ENCODE data around the gene EPHB1.

Gene EPHB1

GRCh38 chr3:135141672-135142071 is 346.6 kb downstream of the EPHB1 start:
- DNase-seq, result no peak

DNA sequence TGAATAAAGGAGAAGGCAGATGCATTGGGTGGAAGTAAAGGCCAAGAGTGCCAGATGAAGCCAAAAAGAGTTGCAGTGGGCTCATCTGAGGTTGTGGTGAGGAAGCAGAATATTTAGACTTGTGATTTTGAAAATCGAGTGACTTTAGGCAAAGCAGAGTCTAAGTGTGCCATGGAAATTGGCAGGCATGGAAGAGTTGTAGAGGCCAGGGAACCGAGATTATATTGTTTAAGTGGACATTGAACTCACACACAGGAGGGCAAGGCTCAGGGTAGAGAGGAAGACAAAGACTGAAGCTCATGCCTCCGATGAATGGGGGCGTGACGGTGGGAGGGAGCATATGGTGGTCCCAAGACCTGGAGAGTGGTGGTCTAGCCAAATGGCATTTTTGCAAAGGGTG is 347.5 kb downstream of the EPHB1 start:
- DNase-seq, result no peak

GRCh38 chr3:135143474-135143873 is 348.4 kb downstream of the EPHB1 start:
- DNase-seq, result no peak

- DNase-seq, result no peak
Observed at GRCh38 chr3:135145581-135145980, 350.5 kb downstream of the EPHB1 start.

DNA sequence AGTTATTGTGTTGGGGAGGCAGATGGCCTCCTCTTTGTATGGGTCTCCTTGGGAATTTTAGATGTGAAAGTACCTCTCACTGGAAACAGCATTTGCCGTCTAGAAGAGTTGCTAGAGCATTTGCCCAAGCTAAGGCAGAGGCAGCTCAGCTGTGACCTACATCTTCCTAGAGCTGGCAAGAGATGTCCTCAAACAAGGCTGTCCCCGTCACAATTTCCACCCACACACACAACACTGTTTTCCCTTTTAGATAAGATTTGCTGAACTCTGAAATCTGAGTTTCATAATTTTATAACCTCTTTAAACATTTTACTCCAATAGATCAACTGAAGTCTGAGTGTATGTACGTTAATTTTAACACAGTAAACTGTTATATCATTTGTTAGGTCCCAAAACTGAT is 352.6 kb downstream of the EPHB1 start:
- no peak for DNase-seq

- DNase-seq, result no peak
Observed at GRCh38 chr3:135148398-135149020, 353.4 kb downstream of the EPHB1 start.

- no peak for DNase-seq
Observed at GRCh38 chr3:135149707-135150681, 354.9 kb downstream of the EPHB1 start.

DNA sequence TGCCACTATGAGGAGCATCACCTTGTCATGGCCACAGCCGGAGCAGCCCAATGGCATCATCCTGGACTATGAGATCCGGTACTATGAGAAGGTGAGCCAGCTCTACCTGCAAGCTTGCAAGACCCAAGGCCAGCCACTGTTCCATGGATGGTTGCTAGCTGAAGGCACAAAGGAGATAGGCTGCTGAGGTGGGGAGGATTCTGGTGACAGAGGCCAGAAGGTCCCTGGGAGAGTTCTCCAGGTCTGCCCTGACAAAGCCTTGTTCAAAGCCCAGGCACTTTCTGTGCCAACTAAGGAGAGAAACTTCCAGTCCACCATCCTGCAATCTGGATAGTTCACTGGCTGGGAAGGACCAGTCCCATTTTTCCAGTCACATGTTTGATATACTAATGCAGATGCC is 359.1 kb downstream of the EPHB1 start:
- no peak for DNase-seq

DNA sequence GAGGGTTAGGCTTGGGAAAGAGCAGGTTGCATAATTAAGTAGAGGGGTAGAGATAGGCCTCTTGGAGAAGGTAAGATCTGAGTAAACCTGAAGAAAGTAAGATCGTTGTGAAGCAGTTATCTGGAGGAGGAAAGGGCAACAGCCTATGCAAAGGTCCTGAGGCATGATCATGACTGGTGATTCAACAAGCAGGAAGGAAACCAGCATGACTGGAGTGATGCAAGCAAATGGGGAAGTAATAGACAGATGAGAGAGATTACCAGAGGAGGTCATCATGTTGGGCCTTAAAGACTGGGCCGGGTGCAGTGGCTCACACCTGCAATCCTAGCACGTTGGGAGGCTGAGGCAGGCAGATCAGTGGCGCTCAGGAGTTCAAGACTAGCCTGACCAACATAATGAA is 360.2 kb downstream of the EPHB1 start:
- DNase-seq, result no peak

DNA sequence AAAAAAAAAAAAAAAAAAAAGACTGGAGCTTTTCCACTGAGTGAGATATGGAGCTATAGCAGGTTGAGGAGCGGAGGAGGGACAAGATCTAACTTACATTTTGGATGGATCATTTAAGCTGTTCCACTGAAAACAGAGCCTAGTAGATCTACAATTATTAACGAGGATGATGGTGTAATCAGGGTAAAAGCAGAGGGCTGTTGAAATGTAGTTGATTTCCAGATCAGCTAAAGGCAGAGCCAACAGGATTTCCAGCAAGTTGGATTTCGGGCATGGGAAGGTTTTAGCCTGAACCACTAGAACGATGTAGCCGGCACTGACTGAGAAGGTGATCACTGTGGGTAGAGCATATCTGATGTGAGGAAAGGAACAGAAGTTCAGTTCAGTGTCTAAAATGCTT is 360.7 kb downstream of the EPHB1 start:
- DNase-seq, result no peak

DNA sequence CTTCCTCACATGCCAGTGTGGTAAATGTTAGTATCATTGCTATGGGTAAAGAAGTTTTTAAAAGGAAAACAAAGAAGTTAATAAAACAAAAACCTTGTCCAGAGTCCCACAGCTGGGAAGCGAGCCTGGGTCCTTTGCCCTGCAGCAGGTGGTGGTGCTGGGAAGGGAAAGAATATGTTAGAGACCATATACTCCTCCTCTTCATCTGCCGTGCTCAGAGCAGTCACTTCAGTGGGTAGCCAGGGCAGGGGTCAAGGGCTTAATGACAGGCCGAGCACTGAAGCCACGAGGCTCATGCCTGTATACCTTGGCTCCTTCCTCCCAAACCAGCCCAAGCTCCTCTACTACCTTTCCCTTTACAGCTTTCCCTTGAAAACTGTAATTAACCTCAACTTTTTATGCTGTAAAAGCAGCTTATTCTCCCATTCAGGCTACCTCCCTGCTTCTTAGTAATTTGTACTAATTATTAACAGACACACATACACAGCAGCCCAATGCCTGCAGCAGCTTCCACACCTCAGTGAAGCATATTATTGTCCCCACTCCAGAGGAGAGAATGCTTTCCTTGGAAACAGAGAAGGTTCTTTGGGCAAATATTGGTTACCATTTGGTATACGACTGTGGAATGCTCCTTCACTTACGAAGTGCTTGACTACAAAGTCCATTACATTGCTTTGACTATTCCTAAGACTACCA is 362.1 kb downstream of the EPHB1 start:
- no peak for DNase-seq

- DNase-seq, result no peak
Observed at GRCh38 chr3:135158520-135158919, 363.5 kb downstream of the EPHB1 start.

DNA sequence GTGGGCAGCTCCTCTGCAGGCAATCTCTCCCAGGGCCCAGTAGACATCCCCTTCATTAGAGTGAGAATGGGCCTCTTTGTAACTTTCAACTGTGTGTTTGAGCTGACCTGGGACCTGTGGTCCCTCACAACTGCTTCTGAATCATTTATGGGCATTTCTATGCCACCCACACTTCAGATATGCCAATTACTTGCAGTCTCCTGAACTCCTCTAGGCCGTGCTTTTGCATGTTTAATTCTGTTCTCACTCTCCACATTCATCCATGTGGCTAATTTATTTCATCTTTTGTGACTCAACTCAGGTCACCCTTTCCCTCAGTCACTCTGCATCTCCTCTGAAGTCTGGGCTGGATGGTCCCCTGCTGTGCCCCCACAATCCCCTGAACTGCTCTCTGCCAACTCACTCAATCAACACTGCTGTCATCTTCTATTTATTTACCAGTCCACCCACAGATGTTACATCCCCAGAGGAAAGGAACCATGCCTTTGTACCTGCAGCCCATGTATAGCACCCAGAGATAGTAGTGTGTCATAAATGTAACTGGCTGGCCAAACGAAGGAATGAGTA is 364.7 kb downstream of the EPHB1 start:
- no peak for DNase-seq

- no peak for DNase-seq
Observed at GRCh38 chr3:135161425-135161824, 366.4 kb downstream of the EPHB1 start.

DNA sequence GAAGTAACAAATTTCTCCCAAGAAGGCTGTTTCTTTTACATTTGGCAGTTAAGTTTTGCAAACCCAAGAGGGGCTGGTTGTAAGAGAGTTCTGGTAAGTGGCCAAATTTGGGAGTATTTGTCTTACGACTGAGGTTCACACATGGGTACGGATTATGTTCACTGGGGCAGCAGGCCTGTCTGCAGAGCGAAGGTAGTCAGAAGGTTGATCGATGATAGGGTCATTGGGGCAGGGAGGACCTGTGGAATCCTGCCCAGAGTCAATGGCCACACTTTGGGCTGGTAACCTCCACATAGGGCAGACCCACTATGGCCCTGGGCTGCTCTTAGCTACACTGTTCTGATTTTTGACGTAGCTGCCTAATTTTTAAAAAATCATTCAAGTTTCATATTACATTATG is 368.6 kb downstream of the EPHB1 start:
- DNase-seq, result no peak

DNA sequence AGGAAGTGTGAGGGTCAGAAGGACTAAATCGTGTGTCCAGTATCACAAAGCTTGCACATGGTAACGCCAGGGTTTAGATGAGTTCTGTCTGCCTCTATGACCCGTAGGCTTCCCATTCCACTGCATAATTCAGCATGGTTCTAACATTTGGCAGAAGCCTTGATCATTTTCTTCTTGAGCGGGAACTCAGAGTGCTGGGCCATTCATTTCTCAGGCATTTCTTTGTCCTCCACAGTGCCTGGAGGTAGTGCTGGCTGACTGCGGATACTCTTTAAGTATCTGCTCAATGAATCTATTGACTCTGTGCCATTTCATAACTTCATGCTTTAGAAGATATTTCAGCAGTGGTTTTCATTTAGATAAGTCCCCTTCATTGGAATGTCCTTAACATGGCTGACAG is 370.2 kb downstream of the EPHB1 start:
- DNase-seq, result no peak

GRCh38 chr3:135166266-135166825 is 371.3 kb downstream of the EPHB1 start:
- DNase-seq, result no peak

DNA sequence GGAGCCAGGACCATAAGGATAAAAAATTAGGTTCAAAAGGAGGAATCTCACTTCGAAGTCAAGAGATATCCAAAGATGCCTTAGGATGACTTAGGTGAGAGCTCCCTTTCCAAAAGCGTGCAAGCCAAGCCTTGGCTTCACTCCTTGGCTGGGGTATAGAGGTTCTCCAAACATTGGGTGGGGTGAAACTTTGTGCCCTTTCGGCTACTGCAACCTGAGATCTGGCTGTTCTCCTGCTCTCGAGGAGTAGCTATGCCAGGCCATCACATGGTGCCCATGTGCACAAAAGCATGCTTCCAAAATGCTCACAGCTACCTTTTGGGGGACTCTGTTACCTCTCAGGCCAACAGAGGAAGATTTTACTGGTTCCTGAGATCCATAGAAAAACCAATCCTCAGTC is 373.8 kb downstream of the EPHB1 start:
- no peak for DNase-seq

- DNase-seq, result no peak
Observed at GRCh38 chr3:135169651-135170050, 374.6 kb downstream of the EPHB1 start.

- DNase-seq, result no peak
Observed at GRCh38 chr3:135170732-135171131, 375.7 kb downstream of the EPHB1 start.

DNA sequence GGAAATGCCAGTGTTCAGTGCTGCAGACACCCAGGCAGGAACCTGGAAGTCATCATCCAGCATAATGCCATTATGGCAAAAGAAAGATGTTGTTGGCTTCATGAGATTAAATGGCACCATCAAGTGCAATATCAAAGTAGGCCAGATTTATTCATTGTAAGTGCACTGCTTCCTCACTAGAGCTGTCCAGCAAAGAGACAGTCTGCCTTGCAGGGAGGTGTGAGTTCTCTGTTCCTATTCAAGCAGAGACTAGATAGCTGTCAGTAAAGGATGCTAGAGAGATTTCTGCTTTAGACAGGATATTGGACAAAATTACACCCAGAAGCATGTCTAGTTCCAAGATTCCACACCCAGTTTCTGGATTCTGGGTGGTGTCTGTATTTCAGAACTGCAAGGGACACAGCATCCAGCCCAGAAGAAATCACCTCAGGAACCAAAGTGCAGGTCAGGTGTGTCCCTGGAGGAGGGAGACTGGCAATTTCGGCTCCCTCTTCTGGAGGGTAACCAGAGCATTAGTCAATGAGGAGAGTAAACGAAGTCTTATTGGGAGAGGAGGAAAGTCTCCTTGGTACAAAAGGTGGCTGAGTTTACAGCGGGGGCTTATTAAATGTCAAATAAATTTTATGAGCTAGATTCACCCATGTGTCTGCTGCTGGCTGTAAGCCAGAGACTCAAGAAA is 377.3 kb downstream of the EPHB1 start:
- no peak for DNase-seq

DNA sequence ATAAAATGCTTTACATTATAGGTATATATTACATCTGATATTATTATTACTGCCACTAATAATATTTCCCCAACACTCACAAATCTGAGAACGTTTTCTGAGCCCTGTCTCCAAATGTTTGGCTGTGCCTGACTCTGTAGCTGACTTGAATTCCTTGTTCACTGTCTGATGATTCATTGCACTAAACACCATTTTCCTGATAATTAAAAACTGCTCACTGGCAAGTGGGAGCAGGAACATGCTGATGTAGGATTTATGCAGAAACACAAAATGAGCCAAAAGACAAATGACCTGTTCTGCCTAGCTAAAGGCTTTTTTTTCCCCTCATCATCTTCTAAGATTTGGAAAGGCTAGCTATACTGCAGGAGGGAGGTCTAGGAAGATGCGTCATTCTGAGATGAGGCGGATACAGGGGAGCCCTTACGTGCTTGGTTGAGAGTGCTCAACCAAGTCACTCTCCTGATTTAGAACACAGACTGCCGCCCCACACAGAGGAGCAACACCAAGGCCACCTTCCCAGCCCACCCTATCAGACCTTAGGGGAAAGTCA is 380.7 kb downstream of the EPHB1 start:
- no peak for DNase-seq

Data from activated gamma-delta T cell treated with Interleukin-2 at 50 U/mL for 16 hours (primary cell).